Testis (tissue), 2 donors: ENCODE measurements around the gene DCAKD.

Source experiments
- POLR2A ChIP-seq: fragments of 450-650 bp; IDR thresholded peaks from one replicate; pipeline ENCODE4 v1.6.1; 2017; ENCODE audit warnings: antibody characterized with exemption, mild to moderate bottlenecking, moderate library complexity
- TF ChIP-seq, protein P1 (sequence below), 3 experiments: fragments of 450-650 bp in 2 of 3; fragments of 200-600 bp in 1 of 3; sonication (generic) in 1 of 3; IDR thresholded peaks; one replicate each; pipeline ENCODE4 v1.5.1; 2016 to 2019; ENCODE audit warnings: antibody characterized with exemption in 3 of 3, mild to moderate bottlenecking in 2 of 3, moderate library complexity in 1 of 3

GRCh38 chr17:45051060-45051719, at the start of gene DCAKD:
- peak; percentile 41 for TF ChIP-seq POLR2A
- TF ChIP-seq, protein P1, sequence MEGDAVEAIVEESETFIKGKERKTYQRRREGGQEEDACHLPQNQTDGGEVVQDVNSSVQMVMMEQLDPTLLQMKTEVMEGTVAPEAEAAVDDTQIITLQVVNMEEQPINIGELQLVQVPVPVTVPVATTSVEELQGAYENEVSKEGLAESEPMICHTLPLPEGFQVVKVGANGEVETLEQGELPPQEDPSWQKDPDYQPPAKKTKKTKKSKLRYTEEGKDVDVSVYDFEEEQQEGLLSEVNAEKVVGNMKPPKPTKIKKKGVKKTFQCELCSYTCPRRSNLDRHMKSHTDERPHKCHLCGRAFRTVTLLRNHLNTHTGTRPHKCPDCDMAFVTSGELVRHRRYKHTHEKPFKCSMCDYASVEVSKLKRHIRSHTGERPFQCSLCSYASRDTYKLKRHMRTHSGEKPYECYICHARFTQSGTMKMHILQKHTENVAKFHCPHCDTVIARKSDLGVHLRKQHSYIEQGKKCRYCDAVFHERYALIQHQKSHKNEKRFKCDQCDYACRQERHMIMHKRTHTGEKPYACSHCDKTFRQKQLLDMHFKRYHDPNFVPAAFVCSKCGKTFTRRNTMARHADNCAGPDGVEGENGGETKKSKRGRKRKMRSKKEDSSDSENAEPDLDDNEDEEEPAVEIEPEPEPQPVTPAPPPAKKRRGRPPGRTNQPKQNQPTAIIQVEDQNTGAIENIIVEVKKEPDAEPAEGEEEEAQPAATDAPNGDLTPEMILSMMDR (IDR thresholded peaks at IDR 0.05), result peak in 1 of 3 experiments; percentile 20
